ENCODE results near the gene PARL. TPM values are rescaled to one million over a fixed set of nuclear protein-coding genes. Genes with fewer than 3 reads are reported as not detected.

The PARL gene
- total RNA-seq, 4 donors from 2014 or later = 40.8 to 57.0 (median 47.6) TPM

DNA sequence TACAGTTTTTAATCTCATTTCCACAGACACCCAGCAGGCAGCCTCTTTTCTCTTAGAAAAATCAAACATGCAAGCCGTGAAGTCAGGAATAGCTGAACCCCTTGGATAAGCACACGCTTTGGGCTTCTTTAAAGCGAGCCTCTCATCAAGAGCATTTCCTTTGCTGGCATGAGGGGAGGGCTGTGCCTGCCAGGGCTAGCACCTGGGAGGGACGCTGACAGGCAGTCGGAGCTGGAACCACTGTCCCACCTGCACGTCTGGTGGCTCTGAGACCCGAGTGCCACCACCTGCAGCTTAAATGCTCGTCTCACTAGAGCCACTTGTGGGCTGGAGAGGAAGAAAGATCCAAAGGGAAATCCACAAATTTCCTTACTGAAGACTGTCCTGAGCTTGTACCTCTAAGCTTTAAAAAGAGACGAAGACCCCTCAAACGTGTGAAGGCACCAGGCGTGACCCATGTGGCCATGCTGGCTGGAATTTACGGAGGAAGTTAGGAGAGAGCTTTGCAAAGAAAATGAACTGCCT, 68.7 kb downstream of the PARL start:
- DNase-seq (ENCODE audit: low spot score) (no peak), ATAC-seq (ENCODE audit: low FRiP score) (no peak)
- TF ChIP-seq, protein P1, sequence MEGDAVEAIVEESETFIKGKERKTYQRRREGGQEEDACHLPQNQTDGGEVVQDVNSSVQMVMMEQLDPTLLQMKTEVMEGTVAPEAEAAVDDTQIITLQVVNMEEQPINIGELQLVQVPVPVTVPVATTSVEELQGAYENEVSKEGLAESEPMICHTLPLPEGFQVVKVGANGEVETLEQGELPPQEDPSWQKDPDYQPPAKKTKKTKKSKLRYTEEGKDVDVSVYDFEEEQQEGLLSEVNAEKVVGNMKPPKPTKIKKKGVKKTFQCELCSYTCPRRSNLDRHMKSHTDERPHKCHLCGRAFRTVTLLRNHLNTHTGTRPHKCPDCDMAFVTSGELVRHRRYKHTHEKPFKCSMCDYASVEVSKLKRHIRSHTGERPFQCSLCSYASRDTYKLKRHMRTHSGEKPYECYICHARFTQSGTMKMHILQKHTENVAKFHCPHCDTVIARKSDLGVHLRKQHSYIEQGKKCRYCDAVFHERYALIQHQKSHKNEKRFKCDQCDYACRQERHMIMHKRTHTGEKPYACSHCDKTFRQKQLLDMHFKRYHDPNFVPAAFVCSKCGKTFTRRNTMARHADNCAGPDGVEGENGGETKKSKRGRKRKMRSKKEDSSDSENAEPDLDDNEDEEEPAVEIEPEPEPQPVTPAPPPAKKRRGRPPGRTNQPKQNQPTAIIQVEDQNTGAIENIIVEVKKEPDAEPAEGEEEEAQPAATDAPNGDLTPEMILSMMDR (IDR thresholded peaks at IDR 0.05) = no peak

DNA sequence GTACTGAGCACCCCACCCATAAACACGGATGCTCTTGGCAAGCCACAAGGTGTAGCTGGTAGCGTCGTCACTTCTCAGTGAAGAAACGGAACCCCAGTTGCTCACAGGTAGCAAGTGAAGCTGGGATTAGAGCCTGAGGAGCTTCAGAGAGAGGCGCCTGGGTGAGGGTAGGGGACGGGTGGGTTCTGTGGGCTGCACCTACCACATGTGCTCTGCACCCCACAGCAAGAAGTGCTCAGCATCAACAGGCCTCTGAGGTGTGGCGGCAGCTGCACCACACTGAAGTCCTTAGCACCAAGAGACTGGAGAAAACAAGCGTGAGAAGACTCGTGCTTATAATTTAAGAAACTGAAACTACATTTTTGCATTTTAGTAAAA, 69.1 kb downstream of the PARL start:
- TF ChIP-seq, protein P1 (IDR thresholded peaks at IDR 0.05) = no peak
- ATAC-seq (ENCODE audit: low FRiP score) = no peak
- DNase-seq (ENCODE audit: low spot score) = no peak

GRCh38 chr3:183814240-183814639, 70.4 kb downstream of the PARL start:
- DNase-seq (ENCODE audit: low spot score) (no peak), ATAC-seq (ENCODE audit: low FRiP score) (no peak)
- TF ChIP-seq, protein P1 (IDR thresholded peaks at IDR 0.05) = no peak

GRCh38 chr3:183812761-183813445, 71.8 kb downstream of the PARL start:
- no peak for DNase-seq (ENCODE audit: low spot score)
- ATAC-seq (ENCODE audit: low FRiP score) = no peak
- TF ChIP-seq, protein P1 (IDR thresholded peaks at IDR 0.05) = no peak

DNA sequence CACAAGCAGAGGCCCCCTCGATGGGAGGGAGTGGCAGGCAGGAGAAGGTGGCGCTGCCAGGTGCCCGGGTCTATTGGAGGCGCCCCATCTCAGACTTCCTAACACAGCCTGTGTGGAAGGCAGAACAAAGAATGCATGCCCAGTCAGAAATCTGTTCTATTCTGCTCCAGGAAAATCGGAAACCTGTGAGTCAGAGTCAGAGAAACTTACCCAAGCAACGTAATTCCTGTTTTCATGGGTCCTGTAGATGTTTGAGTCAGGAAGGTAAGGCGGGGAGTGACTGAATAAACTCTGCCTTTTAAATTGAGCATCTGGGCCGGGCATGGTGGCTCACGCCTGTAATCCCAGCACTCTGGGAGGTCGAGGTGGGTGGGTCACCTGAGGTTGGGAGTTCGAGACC, 73.0 kb downstream of the PARL start:
- no peak for ATAC-seq (ENCODE audit: low FRiP score)
- DNase-seq (ENCODE audit: low spot score) = no peak
- TF ChIP-seq, protein P1 (IDR thresholded peaks at IDR 0.05) = no peak

- DNase-seq (ENCODE audit: low spot score) (no peak), ATAC-seq (ENCODE audit: low FRiP score) (no peak)
- TF ChIP-seq, protein P1 (IDR thresholded peaks at IDR 0.05) = no peak
Observed at GRCh38 chr3:183810643-183811594, 73.8 kb downstream of the PARL start.

All from omental fat pad (tissue), 4 donors.